Right lobe of liver (tissue), 4 donors: ENCODE results near the gene SFT2D3.

ENCODE experiments used
- CTCF ChIP-seq, 4 donors: fragments of 200-600 bp in 3 of 4; fragments of 450-650 bp in 1 of 4; IDR thresholded peaks; one replicate each; pipeline versions ENCODE4 v1.5.1 to v1.8.0; 2016 to 2022; ENCODE audit warnings: antibody characterized with exemption in 4 of 4, mild to moderate bottlenecking in 2 of 4
- POLR2A ChIP-seq: fragments of 450-650 bp; IDR thresholded peaks from one replicate; pipeline ENCODE4 v1.6.1; 2017; ENCODE audit warnings: antibody characterized with exemption, mild to moderate bottlenecking
- donor health status: DM: no; HTN: no; CAD: no.
- donor health status: DM: no; HTN: no; CAD: no.
- donor health status: DM: no; HTN: yes; CAD: no.

DNA sequence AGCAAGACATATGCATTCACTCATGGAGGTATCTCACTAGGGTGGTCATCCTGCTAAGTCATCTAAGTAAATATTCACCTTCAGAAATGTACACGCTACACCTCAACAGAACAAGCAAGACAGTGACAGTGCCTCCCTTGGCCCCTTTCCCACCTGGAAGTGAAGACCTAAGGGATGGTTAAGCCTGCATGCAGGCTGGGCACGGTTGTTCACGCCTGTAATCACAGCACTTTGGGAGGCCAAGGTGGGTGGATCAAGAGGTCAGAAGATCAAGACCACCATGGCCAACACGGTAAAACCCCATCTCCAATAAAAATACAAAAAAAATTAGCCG, 30.4 kb upstream of the SFT2D3 start:
- TF ChIP-seq CTCF (IDR thresholded peaks at IDR 0.05) = no peak
- TF ChIP-seq POLR2A = no peak
